ENCODE results near the gene PITPNM1.

The PITPNM1 gene

DNA sequence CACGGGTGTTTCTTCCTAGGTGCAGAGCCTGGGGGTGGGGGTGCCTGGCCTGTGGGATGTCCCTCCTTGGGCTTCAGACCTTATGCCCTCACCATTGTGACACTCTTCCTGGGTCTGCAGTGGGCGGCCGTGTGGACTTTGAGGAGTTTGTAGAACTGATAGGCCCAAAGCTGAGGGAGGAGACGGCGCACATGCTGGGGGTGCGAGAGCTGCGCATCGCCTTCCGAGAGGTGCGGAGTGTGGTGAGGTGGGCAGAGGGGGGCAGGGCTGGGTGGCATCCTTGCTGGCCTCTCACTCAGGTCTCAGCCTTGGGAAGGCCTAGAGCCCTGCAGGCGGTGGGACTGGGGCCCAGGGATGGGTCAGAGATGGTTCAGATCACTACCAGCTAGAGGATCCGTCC, 47.7 kb downstream of the PITPNM1 start:
- H3K4me3 ChIP-seq (ENCODE audit: low read depth in 1 of 2, low read length in 1 of 2), result no peak overlapping the region
- H3K4me1 ChIP-seq (ENCODE audit: control insufficient read depth in 1 of 2, insufficient read depth in 1 of 2, low read depth in 1 of 2, low read length in 1 of 2), result no peaks in the 10 kb centered on the region
- TF ChIP-seq, protein P1, sequence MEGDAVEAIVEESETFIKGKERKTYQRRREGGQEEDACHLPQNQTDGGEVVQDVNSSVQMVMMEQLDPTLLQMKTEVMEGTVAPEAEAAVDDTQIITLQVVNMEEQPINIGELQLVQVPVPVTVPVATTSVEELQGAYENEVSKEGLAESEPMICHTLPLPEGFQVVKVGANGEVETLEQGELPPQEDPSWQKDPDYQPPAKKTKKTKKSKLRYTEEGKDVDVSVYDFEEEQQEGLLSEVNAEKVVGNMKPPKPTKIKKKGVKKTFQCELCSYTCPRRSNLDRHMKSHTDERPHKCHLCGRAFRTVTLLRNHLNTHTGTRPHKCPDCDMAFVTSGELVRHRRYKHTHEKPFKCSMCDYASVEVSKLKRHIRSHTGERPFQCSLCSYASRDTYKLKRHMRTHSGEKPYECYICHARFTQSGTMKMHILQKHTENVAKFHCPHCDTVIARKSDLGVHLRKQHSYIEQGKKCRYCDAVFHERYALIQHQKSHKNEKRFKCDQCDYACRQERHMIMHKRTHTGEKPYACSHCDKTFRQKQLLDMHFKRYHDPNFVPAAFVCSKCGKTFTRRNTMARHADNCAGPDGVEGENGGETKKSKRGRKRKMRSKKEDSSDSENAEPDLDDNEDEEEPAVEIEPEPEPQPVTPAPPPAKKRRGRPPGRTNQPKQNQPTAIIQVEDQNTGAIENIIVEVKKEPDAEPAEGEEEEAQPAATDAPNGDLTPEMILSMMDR (IDR thresholded peaks at IDR 0.05), result no peak
- H3K27ac ChIP-seq, result no peak overlapping the region
- H3K27me3 ChIP-seq, result no peaks in the 10 kb centered on the region
- H3K36me3 ChIP-seq, result no peaks in the 10 kb centered on the region
- no peaks in the 10 kb centered on the region for H3K9me3 ChIP-seq

DNA sequence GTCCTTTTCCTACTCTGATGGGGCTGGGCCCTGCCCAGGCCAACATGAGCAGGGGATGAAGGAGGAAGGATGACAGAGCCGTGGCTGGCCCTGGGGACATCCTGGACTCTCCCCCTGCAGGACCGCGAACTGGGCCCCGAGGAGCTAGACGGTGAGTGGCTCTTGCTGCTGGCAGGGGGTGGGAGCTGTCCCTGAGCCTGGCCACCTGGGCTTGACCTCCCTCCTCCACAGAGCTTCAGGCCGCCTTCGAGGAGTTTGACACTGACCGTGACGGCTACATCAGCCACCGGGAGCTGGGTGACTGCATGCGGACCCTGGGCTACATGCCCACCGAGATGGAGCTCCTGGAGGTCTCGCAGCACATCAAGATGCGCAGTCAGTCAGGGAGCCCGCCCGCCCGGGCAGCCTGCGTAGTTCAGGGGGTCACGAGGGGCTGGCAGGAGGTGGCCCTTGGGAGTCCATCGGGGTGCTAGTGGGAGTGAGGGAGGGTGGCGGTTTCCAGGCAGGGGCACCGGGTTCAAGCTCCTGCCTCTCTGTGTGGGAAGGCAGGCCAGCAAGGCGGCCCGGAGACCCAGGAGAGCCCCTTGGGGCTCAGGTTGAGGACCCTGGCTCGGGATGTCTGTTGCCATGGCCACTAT, 49.0 kb downstream of the PITPNM1 start:
- H3K27ac ChIP-seq, result no peak overlapping the region
- no peaks in the 10 kb centered on the region for H3K9me3 ChIP-seq
- H3K4me3 ChIP-seq (ENCODE audit: low read depth in 1 of 2, low read length in 1 of 2), result no peak overlapping the region
- TF ChIP-seq, protein P1 (IDR thresholded peaks at IDR 0.05), result no peak
- no peaks in the 10 kb centered on the region for H3K4me1 ChIP-seq (ENCODE audit: control insufficient read depth in 1 of 2, insufficient read depth in 1 of 2, low read depth in 1 of 2, low read length in 1 of 2)
- no peaks in the 10 kb centered on the region for H3K27me3 ChIP-seq
- no peaks in the 10 kb centered on the region for H3K36me3 ChIP-seq

DNA sequence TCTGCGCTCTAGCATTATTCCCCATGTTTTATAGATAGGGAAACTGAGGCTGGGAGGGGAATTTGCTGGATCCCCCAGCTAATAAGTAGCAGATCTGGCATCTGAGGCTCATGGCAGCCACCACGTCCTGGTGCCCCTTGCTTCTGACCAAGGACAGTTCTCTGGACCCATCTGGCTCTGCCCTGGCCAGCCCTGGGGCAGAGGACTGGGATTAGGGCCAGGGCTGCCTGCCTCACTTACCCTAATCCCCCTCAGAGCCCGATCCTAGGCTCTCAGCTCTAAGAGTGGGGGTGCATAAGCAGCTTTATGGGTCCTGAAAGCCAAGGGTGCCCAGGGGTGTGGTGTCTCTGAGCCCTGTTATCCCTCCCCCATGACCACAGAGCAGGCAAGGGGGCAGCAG, 50.1 kb downstream of the PITPNM1 start, which contains the start of gene CABP4:
TSS of gene CABP4 (plus strand) at position 301 of the 400 bp plus-strand sequence. CDS start at position 371, 70 bp downstream.
- no peak within 1 kb of the TSS for H3K27ac ChIP-seq
- H3K4me1 ChIP-seq (ENCODE audit: control insufficient read depth in 1 of 2, insufficient read depth in 1 of 2, low read depth in 1 of 2, low read length in 1 of 2), result no peaks in the 10 kb centered on the region
- no peaks in the 10 kb centered on the region for H3K27me3 ChIP-seq
- no peaks in the 10 kb centered on the region for H3K9me3 ChIP-seq
- H3K4me3 ChIP-seq (ENCODE audit: low read depth in 1 of 2, low read length in 1 of 2), result no peak within 1 kb of the TSS
- no peaks in the 10 kb centered on the region for H3K36me3 ChIP-seq
- TF ChIP-seq, protein P1 (IDR thresholded peaks at IDR 0.05), result no peak

DNA sequence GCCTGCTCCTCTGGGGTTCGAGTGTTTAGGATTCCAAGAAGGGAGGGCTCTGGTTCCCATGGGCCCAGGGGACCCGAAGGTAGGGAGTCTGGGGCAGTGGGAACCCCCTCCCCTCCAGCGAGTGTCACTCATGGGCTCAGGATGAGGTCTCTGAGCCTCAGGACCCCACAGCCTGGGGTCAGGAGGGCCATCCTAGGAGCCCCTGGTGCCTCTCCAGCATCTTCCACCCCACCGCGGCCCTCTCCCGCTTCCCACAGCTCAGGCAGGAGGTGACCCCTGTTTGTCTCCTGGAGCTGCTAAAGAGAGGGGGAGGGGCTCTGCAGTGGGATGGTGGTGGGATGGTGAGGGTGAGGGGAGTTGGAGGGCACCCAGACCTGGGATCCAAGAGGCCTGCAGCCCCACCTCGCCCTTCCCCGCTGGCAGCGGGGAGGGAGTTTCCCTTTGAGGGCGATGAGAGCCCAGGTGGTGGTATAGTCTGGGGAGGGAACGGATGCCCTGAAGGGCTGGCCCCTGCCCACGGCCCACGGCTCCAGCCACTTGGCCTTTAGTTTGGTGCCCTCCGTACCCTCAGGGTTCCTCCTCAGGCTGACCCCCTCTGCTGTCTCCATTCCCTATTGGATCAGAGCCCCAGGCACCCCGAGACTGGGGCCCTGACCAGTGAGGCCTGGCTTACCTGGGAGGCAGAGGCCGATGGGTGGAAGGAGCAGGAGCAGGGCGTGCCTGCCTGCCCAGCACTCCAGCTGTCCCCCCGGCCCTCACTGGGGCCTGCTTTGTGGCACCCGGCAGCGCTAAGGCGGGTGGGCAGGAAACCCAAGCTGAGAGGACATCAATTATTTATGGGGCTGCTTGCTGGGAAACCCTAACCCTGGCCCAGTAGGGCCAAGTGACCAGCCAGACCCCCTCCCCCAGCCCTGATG, 51.1 kb downstream of the PITPNM1 start:
- Histone ChIP-seq H3K9me3 (no peaks in the 10 kb centered on the region), H3K4me3 (ENCODE audit: low read depth in 1 of 2, low read length in 1 of 2) (no peak overlapping the region), H3K4me1 (ENCODE audit: control insufficient read depth in 1 of 2, insufficient read depth in 1 of 2, low read depth in 1 of 2, low read length in 1 of 2) (peaks cover 0 to 5% of the 10 kb centered on the region in 2 experiments), H3K27ac (no peak overlapping the region), H3K36me3 (no peaks in the 10 kb centered on the region), H3K27me3 (no peaks in the 10 kb centered on the region)
- TF ChIP-seq, protein P1 (IDR thresholded peaks at IDR 0.05), result no peak

DNA sequence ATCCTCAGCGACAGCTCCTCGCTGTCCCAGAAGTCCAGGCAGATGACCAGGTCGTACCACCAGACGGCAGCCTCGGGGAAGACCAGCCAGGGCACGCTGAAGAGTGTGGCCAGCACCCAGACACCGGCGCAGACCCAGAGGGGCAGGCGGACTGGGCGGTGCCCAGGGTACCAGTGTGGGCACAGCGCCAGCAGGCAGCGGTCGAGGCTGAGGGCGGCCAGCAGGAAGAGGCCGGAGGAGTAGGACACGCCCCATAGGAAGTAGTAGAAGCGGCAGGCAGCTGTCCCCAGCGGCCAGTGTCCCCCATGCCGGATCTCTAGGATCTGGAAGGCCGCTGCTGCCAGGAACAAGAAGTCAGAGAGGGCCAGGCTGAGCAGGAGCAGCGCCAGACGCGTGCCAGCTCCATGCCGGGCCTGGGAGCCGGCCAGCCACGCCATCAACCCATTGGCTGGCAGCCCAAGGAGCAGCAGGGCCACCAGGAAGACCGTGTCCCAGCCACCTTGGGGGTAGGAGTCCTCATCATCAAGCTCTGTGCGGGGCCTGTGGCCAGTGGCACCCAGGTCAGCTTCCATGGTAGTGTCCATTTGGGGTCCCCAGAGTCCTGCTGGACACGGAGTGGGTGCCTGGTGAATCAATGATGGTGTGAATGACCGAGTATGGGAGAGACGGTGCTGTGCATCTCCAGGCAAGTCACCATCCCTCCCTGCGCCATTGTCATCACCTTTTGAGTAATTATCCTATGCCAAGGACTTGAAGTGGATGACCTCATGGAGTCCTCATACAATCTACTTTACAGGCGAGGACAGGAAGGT, 52.8 kb downstream of the PITPNM1 start, which contains the start of gene GPR152:
TSS of gene GPR152 (minus strand) at position 589 of the 812 bp plus-strand sequence. CDS start at position 584, 5 bp downstream.
- H3K4me1 ChIP-seq (ENCODE audit: control insufficient read depth in 1 of 2, insufficient read depth in 1 of 2, low read depth in 1 of 2, low read length in 1 of 2), result peaks cover 0 to 6% of the 10 kb centered on the region in 2 experiments
- no peaks in the 10 kb centered on the region for H3K27me3 ChIP-seq
- TF ChIP-seq, protein P1 (IDR thresholded peaks at IDR 0.05), result no peak
- no peak within 1 kb of the TSS for H3K27ac ChIP-seq
- H3K4me3 ChIP-seq (ENCODE audit: low read depth in 1 of 2, low read length in 1 of 2), result no peak within 1 kb of the TSS
- no peaks in the 10 kb centered on the region for H3K9me3 ChIP-seq
- no peaks in the 10 kb centered on the region for H3K36me3 ChIP-seq

All from neutrophil (primary cell).